Esophagus (tissue), 2 donors: Measurements from ENCODE around the gene RASA3. TPM values are rescaled to one million over a fixed set of nuclear protein-coding genes. Genes with fewer than 3 reads are reported as not detected.
A peak's percentile ranks its signal among the peaks of the same experiment; 100 is the strongest.

ENCODE experiments used
- H3K27ac ChIP-seq, 2 donors: one replicate each; pipeline ENCODE4 v1.5.1; 2013; ENCODE audit warnings: low read depth in 2 of 2, mild to moderate bottlenecking in 2 of 2, inconsistent platforms in 1 of 2, low read length in 1 of 2, moderate library complexity in 1 of 2
- H3K27me3 ChIP-seq, 2 donors: one replicate each; pipeline ENCODE4 v1.6.1; 2013; ENCODE audit warnings: low read length in 2 of 2, control low read depth in 1 of 2, mild to moderate bottlenecking in 1 of 2; ENCODE audit not compliant: insufficient read depth in 2 of 2, control insufficient read depth in 1 of 2
- H3K36me3 ChIP-seq, 2 donors: one replicate each; pipeline ENCODE4 v1.6.1; 2013; ENCODE audit warnings: low read length in 1 of 2; ENCODE audit not compliant: control insufficient read depth in 2 of 2, insufficient read depth in 2 of 2
- H3K4me1 ChIP-seq, 2 donors: one replicate each; pipeline ENCODE4 v1.6.1; 2013; ENCODE audit warnings: low read length in 1 of 2; ENCODE audit not compliant: control insufficient read depth in 2 of 2, insufficient read depth in 2 of 2
- H3K4me3 ChIP-seq, 2 donors: one replicate each; pipeline ENCODE4 v1.5.1; 2013; ENCODE audit warnings: low read length in 2 of 2, mild to moderate bottlenecking in 2 of 2, low read depth in 1 of 2, moderate library complexity in 1 of 2
- H3K9me3 ChIP-seq, 2 donors: one replicate each; pipeline ENCODE4 v1.6.1; 2013; ENCODE audit warnings: mild to moderate bottlenecking in 2 of 2, low read depth in 1 of 2, low read length in 1 of 2, moderate library complexity in 1 of 2; ENCODE audit not compliant: control insufficient read depth in 2 of 2, insufficient read depth in 1 of 2
- WGBS, 2 donors: extraction: QIAGEN DNeasy Blood & Tissue Kit; methylation state at CpG; one replicate each; pipeline ENCODE4 v1.1.7; 2013; 5-methylcytosine and 5-hydroxymethylcytosine counted together
- polyA plus RNA-seq, 2 donors: library from polyadenylated mRNA; stranded (reverse); fragments of 200-250 nt; gene quantifications; one replicate each; pipeline ENCODE4 v1.2.3, GENCODE V29; 2013
- donor health status: healthy with polysubstance abuse.
- donor health status: Bipolar disorder and iron deficiency.

RASA3 gene
- polyA plus RNA-seq, 2 donors, result 1.5 to 1.8 TPM

DNA sequence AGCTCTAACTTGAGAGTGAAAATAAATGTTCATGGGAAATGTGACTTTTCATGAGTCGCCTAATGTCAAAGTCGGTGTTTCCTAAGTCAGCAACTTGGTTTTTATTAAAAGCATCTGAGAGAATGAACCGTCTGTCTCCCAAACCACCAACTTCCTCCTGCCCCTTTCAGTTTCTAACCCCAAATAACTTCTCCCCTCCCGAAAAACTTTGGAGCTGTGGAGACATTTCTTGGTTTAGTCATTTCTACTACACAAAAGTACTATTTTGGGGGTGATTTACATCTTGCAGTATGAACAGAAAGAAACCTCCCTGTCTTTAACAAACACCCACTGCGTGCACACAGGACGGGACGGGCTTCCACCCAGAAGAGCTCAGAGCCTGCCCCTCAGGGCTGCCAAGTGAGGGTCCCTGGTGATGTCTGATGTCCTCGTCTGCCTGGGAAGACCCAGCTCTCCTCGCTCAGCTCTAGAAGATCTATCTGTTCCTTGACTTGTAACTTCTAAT is 65.0 kb downstream of the RASA3 start:
- Histone ChIP-seq H3K27ac (peak overlapping the region; percentile 71 to 89), H3K4me3 (no peak overlapping the region), H3K9me3 (no peaks in the 10 kb centered on the region), H3K4me1 (peaks cover 0 to 24% of the 10 kb centered on the region in 2 donors), H3K27me3 (no peaks in the 10 kb centered on the region), H3K36me3 (no peaks in the 10 kb centered on the region)
- 59 to 63% methylated on average over 9 of the region's 9 CpGs for WGBS, 2 donors

DNA sequence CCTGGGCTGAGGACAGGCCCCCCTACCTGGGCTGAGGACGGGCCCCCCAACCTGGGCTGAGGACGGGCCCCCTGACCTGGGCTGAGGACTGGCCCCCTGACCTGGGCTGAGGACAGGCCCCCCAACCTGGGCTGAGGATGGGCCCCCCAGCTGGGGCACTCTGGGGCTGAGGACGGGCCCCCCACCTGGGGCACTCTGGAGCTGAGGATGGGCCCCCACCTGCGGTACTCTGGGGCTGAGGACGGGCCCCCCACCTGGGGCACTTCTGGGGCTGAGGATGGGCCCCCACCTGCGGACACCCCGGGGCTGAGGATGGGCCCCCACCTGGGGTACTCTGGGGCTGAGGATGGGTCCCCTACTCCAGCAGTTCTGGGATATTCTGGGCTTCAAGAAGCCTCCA is 65.5 kb downstream of the RASA3 start:
- H3K27me3 ChIP-seq, result no peaks in the 10 kb centered on the region
- peak overlapping the region; percentile 41 to 89 for H3K27ac ChIP-seq
- WGBS, 2 donors, result 83 to 90% methylated on average over 6 to 7 of the region's 7 CpGs
- no peaks in the 10 kb centered on the region for H3K36me3 ChIP-seq
- no peaks in the 10 kb centered on the region for H3K9me3 ChIP-seq
- peaks cover 0 to 26% of the 10 kb centered on the region in 2 donors for H3K4me1 ChIP-seq
- no peak overlapping the region for H3K4me3 ChIP-seq

DNA sequence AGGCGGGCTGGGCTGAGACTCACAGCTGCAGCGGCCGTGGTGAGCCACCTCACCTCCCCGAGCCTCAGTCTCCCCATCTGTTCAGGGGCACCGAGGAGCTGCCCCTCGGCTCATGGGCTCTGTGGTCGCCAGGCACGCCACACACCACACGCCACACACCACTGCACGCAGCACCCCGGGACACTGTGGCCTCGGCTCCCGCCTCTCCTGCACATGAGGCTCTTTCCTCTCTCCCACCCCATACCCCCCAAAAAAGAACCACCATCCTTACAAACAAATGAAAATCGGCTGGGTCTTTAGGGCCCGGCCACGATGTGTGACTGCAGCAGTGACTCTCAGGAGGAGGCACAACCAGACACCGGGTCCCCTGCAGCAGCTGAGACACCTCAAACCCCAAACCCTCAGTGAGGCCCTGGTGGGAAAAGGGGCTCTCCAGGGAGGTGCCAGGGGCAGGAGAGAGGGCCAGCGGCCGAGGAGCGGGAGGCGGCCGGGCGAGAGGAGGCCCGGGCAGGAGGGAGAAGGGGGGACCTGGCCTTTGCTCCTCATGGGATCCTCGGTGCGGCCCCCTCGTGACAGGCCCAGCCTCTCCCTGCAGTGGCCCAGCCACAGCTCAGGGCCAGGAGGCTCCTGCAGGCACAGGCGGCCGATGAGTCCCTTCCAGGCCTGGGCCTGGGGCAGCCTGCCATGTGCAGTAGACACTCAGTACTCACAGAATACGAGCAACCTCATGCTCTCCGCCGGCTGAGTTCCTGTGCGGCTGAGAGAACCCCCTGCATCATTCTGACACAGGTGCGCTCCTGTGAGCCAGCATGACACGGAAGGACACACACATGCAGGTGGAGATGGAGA is 66.3 kb downstream of the RASA3 start:
- H3K9me3 ChIP-seq, result no peaks in the 10 kb centered on the region
- 74 to 77% methylated on average over 35 of the region's 35 CpGs for WGBS, 2 donors
- H3K27ac ChIP-seq, result peak overlapping the region; percentile 89 to 91
- no peaks in the 10 kb centered on the region for H3K27me3 ChIP-seq
- no peaks in the 10 kb centered on the region for H3K36me3 ChIP-seq
- peaks cover 0 to 26% of the 10 kb centered on the region in 2 donors for H3K4me1 ChIP-seq
- no peak overlapping the region for H3K4me3 ChIP-seq

DNA sequence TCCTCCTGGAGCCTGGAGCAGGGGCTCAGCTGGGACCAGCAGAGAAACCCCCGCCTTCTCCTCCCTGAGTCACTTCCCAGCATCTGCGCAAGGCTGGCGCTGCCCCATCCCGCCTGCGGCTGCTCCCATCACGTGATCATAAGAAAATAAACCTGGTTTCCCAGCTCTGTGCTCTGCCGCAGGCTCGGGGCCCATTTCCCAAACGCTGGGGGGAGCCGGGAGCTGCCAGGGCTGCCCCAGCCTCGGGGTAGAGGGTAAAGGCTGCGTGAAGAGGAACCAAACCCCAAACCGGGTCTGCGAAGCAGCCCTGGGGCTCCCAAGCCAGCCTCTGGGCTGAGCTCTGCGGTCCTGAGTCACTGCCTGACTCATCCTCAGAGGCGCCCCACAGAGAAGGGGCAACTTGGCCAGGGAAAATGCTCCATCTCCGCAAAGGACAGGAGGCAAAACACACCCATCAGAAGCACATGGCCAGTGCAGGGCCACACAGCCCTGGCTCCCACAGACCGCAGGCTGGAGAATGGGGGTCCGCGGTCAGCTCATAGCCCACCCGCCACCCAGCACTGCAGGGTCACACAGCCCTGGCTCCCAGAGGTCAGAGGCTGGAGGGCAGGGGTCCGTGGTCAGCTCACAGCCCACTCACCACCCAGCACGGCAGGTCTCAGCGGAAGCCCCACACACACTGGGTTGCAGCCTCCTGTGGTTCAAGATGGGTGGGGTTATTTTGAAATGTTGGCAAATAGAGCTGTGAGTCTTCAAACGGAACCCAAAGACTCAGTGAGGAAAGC is 67.1 kb downstream of the RASA3 start:
- Histone ChIP-seq H3K27ac (peak overlapping the region; percentile 89 to 91), H3K36me3 (no peaks in the 10 kb centered on the region), H3K4me3 (peak overlapping the region; percentile 9 to 30), H3K4me1 (peaks cover 0 to 26% of the 10 kb centered on the region in 2 donors), H3K27me3 (no peaks in the 10 kb centered on the region), H3K9me3 (no peaks in the 10 kb centered on the region)
- WGBS, 2 donors, result 7 to 13% methylated on average over 25 of the region's 25 CpGs

DNA sequence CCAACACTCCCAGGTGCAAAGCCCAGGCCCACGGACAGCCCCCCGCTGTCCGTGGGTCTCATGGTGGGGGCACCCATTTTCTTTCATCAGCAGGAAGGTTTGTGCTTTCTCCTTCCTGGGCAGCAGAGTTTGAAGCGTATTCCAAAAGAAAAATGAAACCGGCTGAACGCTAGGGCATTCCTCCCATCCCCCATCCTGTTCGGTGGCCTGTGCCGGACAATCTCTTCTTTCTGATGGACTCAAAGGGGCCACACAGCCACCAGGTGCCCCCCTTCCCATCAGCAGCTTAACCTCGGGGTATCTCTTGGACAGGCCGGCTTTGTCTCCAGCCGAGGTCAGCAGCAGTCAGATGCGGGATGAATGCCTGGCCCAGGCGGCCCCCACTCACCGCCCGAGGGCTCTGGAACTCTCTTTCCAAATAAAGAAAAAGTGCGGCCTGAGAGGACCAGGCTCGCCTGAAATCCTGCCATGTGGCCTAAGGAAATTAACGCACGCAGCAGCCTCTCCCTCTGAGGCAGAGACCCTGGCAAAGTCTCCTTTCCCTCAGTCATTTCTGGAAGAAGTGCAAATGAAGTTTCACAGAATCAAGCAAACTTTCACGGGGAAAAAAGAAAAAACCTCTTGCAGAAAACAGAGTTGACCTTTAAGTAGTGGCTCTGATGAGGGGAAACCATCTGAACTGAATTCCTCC is 67.8 kb downstream of the RASA3 start:
- peak overlapping the region; percentile 89 to 91 for H3K27ac ChIP-seq
- peak overlapping the region; percentile 16 to 23 for H3K4me3 ChIP-seq
- H3K27me3 ChIP-seq, result no peaks in the 10 kb centered on the region
- H3K9me3 ChIP-seq, result no peaks in the 10 kb centered on the region
- H3K4me1 ChIP-seq, result peaks cover 0 to 33% of the 10 kb centered on the region in 2 donors
- no peaks in the 10 kb centered on the region for H3K36me3 ChIP-seq
- WGBS, 2 donors, result 12 to 14% methylated on average over 20 of the region's 20 CpGs

DNA sequence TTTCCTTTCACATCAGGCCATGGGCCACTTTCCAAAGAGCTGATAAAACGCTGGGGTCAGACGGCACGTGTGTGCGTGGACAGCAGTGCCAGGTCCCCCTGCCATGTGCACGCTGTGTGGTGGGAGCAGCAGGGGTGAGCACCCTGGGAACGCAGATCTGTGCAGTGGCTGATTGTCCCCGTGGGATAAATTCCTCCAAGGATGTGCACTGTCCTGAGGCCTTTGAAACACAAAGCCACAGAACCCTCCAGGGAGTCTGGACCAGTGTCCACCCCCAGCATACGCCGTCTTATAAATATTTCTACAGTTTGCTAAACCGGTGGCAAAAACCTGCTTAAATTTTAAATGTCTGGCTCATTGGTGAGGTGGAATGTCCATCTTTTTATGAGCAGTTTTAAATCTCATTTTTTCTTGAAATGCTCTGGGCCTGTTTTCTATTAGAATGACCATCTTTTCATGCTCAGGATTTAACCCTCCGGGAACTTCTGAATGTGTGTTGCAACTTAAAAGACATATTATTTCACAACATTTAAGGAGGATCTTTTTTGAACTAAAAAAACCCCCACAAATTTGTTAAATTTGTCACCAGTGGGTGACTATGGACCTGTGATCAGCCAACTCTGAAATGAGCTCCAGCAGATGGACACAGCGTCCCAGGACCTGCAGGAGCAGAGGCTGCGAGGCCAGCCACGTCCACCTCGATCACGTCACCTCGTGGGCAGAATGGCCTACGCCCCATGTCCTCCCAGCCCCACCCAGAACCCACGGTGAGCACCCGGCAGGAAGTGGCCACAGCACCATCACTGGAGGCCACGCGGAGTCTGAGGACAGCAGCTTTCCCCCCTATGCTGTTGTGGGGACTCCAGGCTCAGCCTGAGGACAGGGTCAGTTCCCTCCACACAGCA is 68.6 kb downstream of the RASA3 start:
- Histone ChIP-seq H3K27me3 (no peaks in the 10 kb centered on the region), H3K4me3 (peak overlapping the region in 1 of 2 donors; percentile 16), H3K9me3 (no peaks in the 10 kb centered on the region), H3K27ac (peak overlapping the region; percentile 89 to 91), H3K36me3 (no peaks in the 10 kb centered on the region), H3K4me1 (peaks cover 0 to 33% of the 10 kb centered on the region in 2 donors)
- 45 to 49% methylated on average over 22 of the region's 22 CpGs for WGBS, 2 donors

DNA sequence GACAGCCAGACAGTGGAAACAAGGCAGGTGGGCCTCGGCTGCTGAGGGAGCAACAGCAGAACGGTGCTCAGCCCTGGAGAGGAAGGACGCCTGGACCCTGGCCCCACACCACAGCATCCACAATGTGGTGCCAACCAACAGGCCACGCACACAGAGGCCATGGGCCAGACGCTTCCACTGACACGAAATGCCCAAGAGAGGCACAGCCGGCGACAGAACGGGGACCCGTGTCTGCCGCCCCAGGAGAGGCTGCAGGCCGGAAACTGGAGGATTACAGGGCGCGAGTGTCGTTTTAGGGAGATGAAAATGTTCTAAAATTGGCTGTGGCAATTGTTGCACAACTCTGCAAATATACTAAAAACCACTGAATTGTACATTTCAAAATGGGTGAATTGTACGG is 69.7 kb downstream of the RASA3 start:
- peak overlapping the region; percentile 27 to 44 for H3K27ac ChIP-seq
- WGBS, 2 donors, result 83 to 85% methylated on average over 16 of the region's 16 CpGs
- H3K4me3 ChIP-seq, result no peak overlapping the region
- peaks cover 0 to 38% of the 10 kb centered on the region in 2 donors for H3K4me1 ChIP-seq
- H3K9me3 ChIP-seq, result no peaks in the 10 kb centered on the region
- H3K36me3 ChIP-seq, result no peaks in the 10 kb centered on the region
- H3K27me3 ChIP-seq, result no peaks in the 10 kb centered on the region

DNA sequence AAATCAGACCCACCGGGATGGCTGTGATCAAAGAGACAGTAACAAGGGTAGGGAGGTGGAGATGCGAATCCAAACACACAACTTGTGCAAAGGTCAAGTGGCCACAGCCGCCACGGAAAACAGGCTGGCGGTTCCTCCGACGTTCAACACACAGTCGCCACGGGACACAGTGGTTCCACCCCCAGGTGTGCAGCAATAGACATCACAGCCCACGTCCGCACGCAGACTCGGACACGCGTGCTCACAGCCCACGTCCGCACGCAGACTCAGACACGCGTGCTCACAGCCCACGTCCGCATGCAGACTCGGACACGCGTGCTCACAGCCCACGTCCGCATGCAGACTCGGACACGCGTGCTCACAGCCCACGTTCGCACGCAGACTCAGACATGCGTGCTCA is 70.1 kb downstream of the RASA3 start:
- 93 to 96% methylated on average over 34 of the region's 34 CpGs for WGBS, 2 donors
- H3K27me3 ChIP-seq, result no peaks in the 10 kb centered on the region
- no peak overlapping the region for H3K4me3 ChIP-seq
- H3K4me1 ChIP-seq, result peaks cover 0 to 38% of the 10 kb centered on the region in 2 donors
- no peaks in the 10 kb centered on the region for H3K9me3 ChIP-seq
- H3K27ac ChIP-seq, result peak overlapping the region in 1 of 2 donors; percentile 27
- H3K36me3 ChIP-seq, result no peaks in the 10 kb centered on the region
